GM21515 (cell line): ENCODE measurements around the gene SYP.
"Not testable (repeated sequence)": the region's sequence is repeated elsewhere in the genome, so short reads cannot be mapped to it uniquely, and the experiment has no call there.

Experiments used
- ATAC-seq: cut with Tn5 transposase; IDR thresholded peaks from one replicate; pipeline ENCODE4 v1.9.1; 2021; ENCODE audit not compliant: unreplicated experiment

SYP gene

DNA sequence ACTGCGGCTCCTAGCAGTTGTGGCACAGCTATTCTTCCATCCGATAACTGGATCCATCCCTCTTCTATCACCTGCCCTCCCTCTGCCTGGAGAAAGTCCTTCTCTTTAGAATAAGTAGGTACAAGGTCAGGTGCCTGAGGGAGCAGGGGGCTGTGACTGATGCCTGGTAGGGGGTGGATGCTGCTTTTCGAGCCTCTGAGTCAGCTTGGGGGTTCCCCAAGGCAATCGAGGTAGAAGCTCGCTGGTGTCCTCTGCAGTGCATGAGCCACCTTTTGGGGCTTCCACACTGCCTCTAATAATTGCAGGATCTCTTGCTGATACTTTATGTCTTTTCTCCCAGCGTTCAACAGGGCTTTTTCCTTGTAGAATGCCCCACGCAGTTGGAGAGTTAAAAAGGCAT is 56.8 kb downstream of the SYP start:
- ATAC-seq, result not testable (repeated sequence)

DNA sequence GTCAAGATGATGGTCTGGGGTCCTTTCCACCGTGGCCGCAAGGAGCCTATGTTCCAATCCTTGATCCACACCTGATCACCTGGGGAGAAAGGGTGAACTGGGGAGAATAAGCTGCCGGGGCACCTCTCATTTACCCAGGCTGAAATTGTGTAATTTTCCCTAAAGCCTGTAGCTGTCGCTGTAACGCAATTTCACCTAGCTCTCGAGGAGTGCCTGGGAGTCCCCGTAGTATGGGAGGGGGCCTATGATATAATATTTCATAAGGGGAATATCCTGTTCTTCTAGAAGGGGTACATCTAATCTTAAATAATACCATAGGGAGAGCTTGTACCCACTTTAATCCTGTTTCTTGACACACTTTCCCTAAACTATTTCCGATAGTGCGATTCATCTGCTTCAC is 57.7 kb downstream of the SYP start:
- ATAC-seq, result not testable (repeated sequence)

DNA sequence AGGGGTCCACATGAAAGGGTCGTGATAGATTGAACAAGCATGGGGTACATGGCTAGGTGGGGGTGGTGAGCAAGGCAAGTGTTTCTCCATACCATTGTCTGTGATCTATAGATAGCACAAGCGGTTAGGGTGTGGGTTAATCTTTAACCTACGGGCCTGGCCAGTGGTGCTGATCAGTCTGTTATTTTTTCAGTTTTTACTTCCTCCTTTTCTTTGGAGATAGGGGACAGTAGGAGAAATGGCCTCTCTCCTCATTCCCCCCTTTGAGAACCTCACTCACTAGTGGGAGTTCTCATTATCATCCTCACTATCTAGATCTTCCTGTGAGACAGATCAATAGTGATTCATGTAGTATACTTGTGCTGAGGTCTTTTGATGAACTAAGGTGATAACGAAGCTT is 60.3 kb downstream of the SYP start:
- no peak for ATAC-seq
